Epithelial cell of proximal tubule (primary cell): Measurements from ENCODE around the gene PDSS2. TPM values are rescaled to one million over a fixed set of nuclear protein-coding genes. Genes with fewer than 3 reads are reported as not detected.
A peak's percentile ranks its signal among the peaks of the same experiment; 100 is the strongest.

Experiments
- DNase-seq: peaks from one replicate; pipeline ENCODE4 v3.0.0-alpha.2; 2011; ENCODE audit warnings: low read depth
- H3K4me3 ChIP-seq: 2 replicates; pipeline ENCODE4 v1.5.1; 2011; ENCODE audit warnings: low read depth, mild to moderate bottlenecking, low read length
- CTCF ChIP-seq: conservative IDR thresholded peaks from 2 replicates; pipeline ENCODE4 v1.5.1; 2012; ENCODE audit warnings: low read depth, mild to moderate bottlenecking, low read length
- total RNA-seq: library from RNA; depleted of rRNA; stranded (reverse); fragments of >200 nt; gene quantifications from 2 replicates; pipeline ENCODE4 v1.2.3, GENCODE V29; 2015

The PDSS2 gene
- total RNA-seq, 1 donor from 2014 or later, result 7.4 TPM

GRCh38 chr6:107361753-107362604 lies 97.4 kb downstream of the PDSS2 start:
- DNase-seq, result peak; percentile 33
- H3K4me3 ChIP-seq, result no peak overlapping the region
- no peak for TF ChIP-seq CTCF

GRCh38 chr6:107360476-107360875 lies 98.9 kb downstream of the PDSS2 start:
- DNase-seq, result no peak
- no peak for TF ChIP-seq CTCF
- H3K4me3 ChIP-seq, result no peak overlapping the region

GRCh38 chr6:107357842-107358241 lies 101.5 kb downstream of the PDSS2 start:
- TF ChIP-seq CTCF, result no peak
- no peak for DNase-seq
- H3K4me3 ChIP-seq, result no peak overlapping the region

- DNase-seq, result no peak
- no peak overlapping the region for H3K4me3 ChIP-seq
- TF ChIP-seq CTCF, result no peak
Measured at GRCh38 chr6:107357031-107357430, 102.3 kb downstream of the PDSS2 start.

GRCh38 chr6:107355659-107356058 lies 103.7 kb downstream of the PDSS2 start:
- no peak for DNase-seq
- no peak overlapping the region for H3K4me3 ChIP-seq
- TF ChIP-seq CTCF, result no peak

DNA sequence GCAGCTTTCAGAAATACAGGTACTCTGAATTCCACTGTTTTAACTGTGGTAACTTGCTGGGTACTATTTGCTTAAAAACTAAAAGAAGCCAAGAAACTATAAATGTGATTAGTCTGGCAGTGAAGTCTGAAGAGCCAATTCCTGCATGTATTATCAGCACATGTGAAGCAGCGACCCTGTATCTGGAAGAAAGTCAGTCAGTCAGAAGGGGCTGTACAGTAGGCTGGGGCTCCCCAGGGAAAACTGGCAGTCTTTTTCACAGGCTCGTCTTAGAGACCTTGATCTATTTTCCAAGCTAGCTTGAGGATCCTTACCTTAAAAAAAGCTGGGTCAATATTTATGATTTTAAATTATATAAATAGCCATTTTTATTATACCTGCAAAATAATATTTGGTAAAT lies 104.9 kb downstream of the PDSS2 start:
- DNase-seq, result no peak
- no peak for TF ChIP-seq CTCF
- no peak overlapping the region for H3K4me3 ChIP-seq
